ENCODE data around the gene SEMA4B.

The SEMA4B gene

DNA sequence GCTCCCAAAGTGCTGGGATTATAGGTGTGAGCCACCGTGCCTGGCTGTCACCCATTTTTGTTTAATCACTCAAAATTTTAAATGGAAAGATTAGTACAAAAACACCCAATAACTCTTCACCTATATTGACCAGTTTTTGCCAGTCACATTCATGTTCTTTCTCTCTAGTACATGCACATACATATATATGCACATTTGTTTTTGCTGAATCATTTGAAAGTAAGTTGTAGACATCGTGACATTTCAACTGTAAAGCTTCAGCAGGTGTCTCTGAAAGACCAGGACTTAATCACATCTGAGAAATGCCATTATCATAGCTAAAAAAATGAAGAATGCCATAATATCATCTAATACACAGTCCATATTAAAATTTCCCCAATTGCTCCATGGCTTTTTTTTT, 6.5 kb upstream of the SEMA4B start:
- Histone ChIP-seq H3K9me3 (ENCODE audit: insufficient read depth, low read length) (no peaks in the 10 kb centered on the region), H3K27ac (ENCODE audit: low read depth, low read length) (no peak overlapping the region), H3K9ac (ENCODE audit: low read length) (no peak overlapping the region), H2AFZ (ENCODE audit: low read depth, low read length, severe bottlenecking) (no peak overlapping the region), H3K4me2 (ENCODE audit: low read depth, low read length, poor library complexity, severe bottlenecking) (no peak overlapping the region), H3K9me2 (replicated peaks; ENCODE audit: insufficient read depth, low read length) (no peaks in the 10 kb centered on the region), H3K27me3 (ENCODE audit: low read length) (no peaks in the 10 kb centered on the region), H3K36me3 (ENCODE audit: low read length) (no peaks in the 10 kb centered on the region), H4K20me1 (ENCODE audit: low read depth, low read length) (no peaks in the 10 kb centered on the region), H3F3A (ENCODE audit: insufficient read depth) (peaks cover 11% of the 10 kb centered on the region), H3K4me3 (ENCODE audit: insufficient read depth, low read length, poor library complexity, severe bottlenecking) (no peak overlapping the region), H3K79me2 (ENCODE audit: insufficient read depth, low read length) (no peaks in the 10 kb centered on the region)
- TF ChIP-seq, protein P1, sequence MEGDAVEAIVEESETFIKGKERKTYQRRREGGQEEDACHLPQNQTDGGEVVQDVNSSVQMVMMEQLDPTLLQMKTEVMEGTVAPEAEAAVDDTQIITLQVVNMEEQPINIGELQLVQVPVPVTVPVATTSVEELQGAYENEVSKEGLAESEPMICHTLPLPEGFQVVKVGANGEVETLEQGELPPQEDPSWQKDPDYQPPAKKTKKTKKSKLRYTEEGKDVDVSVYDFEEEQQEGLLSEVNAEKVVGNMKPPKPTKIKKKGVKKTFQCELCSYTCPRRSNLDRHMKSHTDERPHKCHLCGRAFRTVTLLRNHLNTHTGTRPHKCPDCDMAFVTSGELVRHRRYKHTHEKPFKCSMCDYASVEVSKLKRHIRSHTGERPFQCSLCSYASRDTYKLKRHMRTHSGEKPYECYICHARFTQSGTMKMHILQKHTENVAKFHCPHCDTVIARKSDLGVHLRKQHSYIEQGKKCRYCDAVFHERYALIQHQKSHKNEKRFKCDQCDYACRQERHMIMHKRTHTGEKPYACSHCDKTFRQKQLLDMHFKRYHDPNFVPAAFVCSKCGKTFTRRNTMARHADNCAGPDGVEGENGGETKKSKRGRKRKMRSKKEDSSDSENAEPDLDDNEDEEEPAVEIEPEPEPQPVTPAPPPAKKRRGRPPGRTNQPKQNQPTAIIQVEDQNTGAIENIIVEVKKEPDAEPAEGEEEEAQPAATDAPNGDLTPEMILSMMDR (IDR thresholded peaks at IDR 0.05; ENCODE audit: insufficient read depth, low read length, poor library complexity, severe bottlenecking), result no peak
- no peak for TF ChIP-seq EZH2phosphoT487 (conservative IDR thresholded peaks at IDR 0.05; ENCODE audit: low read length)

DNA sequence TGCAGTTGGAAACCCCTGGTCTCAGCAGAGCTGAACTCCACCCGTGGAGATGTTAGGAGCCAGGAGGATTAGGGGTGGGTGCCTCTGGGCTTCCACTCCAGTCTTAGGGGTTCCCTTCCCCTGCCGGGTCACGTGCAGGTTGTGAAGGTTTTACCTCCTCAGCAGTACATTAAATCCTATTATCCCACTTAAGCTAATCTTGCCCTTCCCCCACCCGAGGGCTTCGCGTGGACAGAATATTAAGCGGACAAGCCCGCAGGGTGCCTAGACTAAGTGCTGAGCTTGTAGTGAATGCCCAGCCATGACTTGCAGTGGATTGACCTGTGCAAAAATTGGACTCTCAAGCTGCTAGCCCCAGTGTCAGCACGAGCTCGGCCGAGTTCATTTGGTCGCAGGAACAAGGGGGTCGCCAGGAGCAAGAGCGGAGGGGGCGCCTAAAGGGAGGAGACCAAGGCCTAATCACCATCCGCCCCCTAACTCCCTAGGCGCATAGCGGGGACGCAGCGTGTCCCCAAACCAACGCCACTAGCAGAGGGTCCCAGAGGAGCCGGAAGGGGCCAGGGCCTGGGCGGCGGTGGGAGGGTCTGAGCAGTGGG, 498 bp upstream of the SEMA4B start:
- Histone ChIP-seq H3K27ac (ENCODE audit: low read depth, low read length) (no peak overlapping the region), H3K4me2 (ENCODE audit: low read depth, low read length, poor library complexity, severe bottlenecking) (peak overlapping the region; percentile 62), H4K20me1 (ENCODE audit: low read depth, low read length) (no peaks in the 10 kb centered on the region), H3K9ac (ENCODE audit: low read length) (peak overlapping the region; percentile 68), H3F3A (ENCODE audit: insufficient read depth) (peaks cover 7% of the 10 kb centered on the region; the same call in 1 of the 2 replicates), H3K27me3 (ENCODE audit: low read length) (no peaks in the 10 kb centered on the region), H3K9me2 (replicated peaks; ENCODE audit: insufficient read depth, low read length) (no peaks in the 10 kb centered on the region), H3K36me3 (ENCODE audit: low read length) (no peaks in the 10 kb centered on the region), H3K79me2 (ENCODE audit: insufficient read depth, low read length) (no peaks in the 10 kb centered on the region), H3K9me3 (ENCODE audit: insufficient read depth, low read length) (no peaks in the 10 kb centered on the region), H3K4me3 (ENCODE audit: insufficient read depth, low read length, poor library complexity, severe bottlenecking) (peak overlapping the region; percentile 77), H2AFZ (ENCODE audit: low read depth, low read length, severe bottlenecking) (peak overlapping the region; percentile 98)
- TF ChIP-seq, protein P1 (IDR thresholded peaks at IDR 0.05; ENCODE audit: insufficient read depth, low read length, poor library complexity, severe bottlenecking), result no peak
- no peak for TF ChIP-seq EZH2phosphoT487 (conservative IDR thresholded peaks at IDR 0.05; ENCODE audit: low read length)

DNA sequence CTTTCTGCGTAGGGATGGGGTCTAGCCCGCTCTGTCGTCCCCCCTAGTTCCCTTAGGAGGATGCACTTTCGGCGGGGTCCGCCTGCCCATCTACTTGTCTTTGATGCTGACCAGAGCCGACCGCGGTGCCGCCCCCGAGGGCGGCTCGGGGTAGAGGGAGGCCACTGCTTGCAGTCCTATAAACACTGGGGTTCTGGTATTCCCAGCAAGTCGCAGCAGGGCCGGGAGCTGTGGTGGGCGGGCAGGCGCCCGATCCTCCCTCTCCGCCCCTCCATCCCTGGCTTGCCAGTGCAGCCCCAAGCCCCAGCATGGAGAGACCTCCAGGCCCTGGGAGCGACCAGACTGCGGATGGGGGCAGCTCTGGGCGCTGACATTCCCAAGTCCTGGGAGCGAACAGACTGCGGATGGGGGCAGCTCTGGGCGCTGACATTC, 830 bp downstream of the SEMA4B start:
- Histone ChIP-seq H3K4me3 (ENCODE audit: insufficient read depth, low read length, poor library complexity, severe bottlenecking) (peak overlapping the region; percentile 77), H3K9ac (ENCODE audit: low read length) (peak overlapping the region; percentile 68), H3K9me2 (replicated peaks; ENCODE audit: insufficient read depth, low read length) (no peaks in the 10 kb centered on the region), H3K4me2 (ENCODE audit: low read depth, low read length, poor library complexity, severe bottlenecking) (peak overlapping the region; percentile 62), H3K27ac (ENCODE audit: low read depth, low read length) (no peak overlapping the region), H3K36me3 (ENCODE audit: low read length) (no peaks in the 10 kb centered on the region), H3K79me2 (ENCODE audit: insufficient read depth, low read length) (no peaks in the 10 kb centered on the region), H3K27me3 (ENCODE audit: low read length) (no peaks in the 10 kb centered on the region), H3F3A (ENCODE audit: insufficient read depth) (peaks cover 7% of the 10 kb centered on the region; the same call in 1 of the 2 replicates), H2AFZ (ENCODE audit: low read depth, low read length, severe bottlenecking) (peak overlapping the region; percentile 98), H4K20me1 (ENCODE audit: low read depth, low read length) (no peaks in the 10 kb centered on the region), H3K9me3 (ENCODE audit: insufficient read depth, low read length) (no peaks in the 10 kb centered on the region)
- TF ChIP-seq, protein P1 (IDR thresholded peaks at IDR 0.05; ENCODE audit: insufficient read depth, low read length, poor library complexity, severe bottlenecking), result no peak
- no peak for TF ChIP-seq EZH2phosphoT487 (conservative IDR thresholded peaks at IDR 0.05; ENCODE audit: low read length)
